Neural cell (in vitro differentiated cells): ENCODE results near the gene NPAS3.

ENCODE experiments used
- EP300 ChIP-seq: fragments of 450-650 bp; conservative IDR thresholded peaks from 2 replicates; pipeline ENCODE4 v1.6.1; 2014; ENCODE audit warnings: antibody characterized with exemption, mild to moderate bottlenecking, moderate library complexity; ENCODE audit not compliant: poor library complexity, severe bottlenecking
- EZH2 ChIP-seq: fragments of 200-600, 300-800 bp; shearing (Covaris generic), sonication (generic); IDR thresholded peaks from 2 replicates; pipeline ENCODE4 v1.6.1; 2014; ENCODE audit warnings: antibody characterized with exemption, low read length, borderline replicate concordance, mild to moderate bottlenecking; ENCODE audit not compliant: insufficient read depth, poor library complexity, severe bottlenecking
- RAD21 ChIP-seq: fragments of 450-650 bp; conservative IDR thresholded peaks from 2 replicates; pipeline ENCODE4 v1.6.1; 2014; ENCODE audit warnings: antibody characterized with exemption, mild to moderate bottlenecking, moderate library complexity
- TF ChIP-seq, protein P1 (sequence below): fragments of 450-650 bp; IDR thresholded peaks from 2 replicates; pipeline ENCODE4 v1.5.1; 2014; ENCODE audit warnings: antibody characterized with exemption, mild to moderate bottlenecking, moderate library complexity; ENCODE audit not compliant: poor library complexity, severe bottlenecking

GRCh38 chr14:33282331-33283230 is 343.9 kb downstream of the NPAS3 start:
- TF ChIP-seq EZH2 (no peak), EP300 (no peak), RAD21 (no peak)
- TF ChIP-seq, protein P1, sequence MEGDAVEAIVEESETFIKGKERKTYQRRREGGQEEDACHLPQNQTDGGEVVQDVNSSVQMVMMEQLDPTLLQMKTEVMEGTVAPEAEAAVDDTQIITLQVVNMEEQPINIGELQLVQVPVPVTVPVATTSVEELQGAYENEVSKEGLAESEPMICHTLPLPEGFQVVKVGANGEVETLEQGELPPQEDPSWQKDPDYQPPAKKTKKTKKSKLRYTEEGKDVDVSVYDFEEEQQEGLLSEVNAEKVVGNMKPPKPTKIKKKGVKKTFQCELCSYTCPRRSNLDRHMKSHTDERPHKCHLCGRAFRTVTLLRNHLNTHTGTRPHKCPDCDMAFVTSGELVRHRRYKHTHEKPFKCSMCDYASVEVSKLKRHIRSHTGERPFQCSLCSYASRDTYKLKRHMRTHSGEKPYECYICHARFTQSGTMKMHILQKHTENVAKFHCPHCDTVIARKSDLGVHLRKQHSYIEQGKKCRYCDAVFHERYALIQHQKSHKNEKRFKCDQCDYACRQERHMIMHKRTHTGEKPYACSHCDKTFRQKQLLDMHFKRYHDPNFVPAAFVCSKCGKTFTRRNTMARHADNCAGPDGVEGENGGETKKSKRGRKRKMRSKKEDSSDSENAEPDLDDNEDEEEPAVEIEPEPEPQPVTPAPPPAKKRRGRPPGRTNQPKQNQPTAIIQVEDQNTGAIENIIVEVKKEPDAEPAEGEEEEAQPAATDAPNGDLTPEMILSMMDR: no peak
